ENCODE results near the gene ANGPTL2. TPM values are rescaled to one million over a fixed set of nuclear protein-coding genes. Genes with fewer than 3 reads are reported as not detected.

ANGPTL2 gene
- total RNA-seq, 1 experiment from 2014 or later, result 5.1 TPM

- Histone ChIP-seq H2AK5ac (ENCODE audit: insufficient read length, low read length) (no peak overlapping the region), H4K5ac (ENCODE audit: insufficient read length, low read depth, low read length) (no peak overlapping the region), H3K27ac (ENCODE audit: insufficient read length, low read depth, low read length) (no peak overlapping the region), H3K4me1 (ENCODE audit: insufficient read depth, low read length) (peaks cover 19% of the 10 kb centered on the region), H2AFZ (ENCODE audit: low read length) (no peak overlapping the region), H3K9ac (ENCODE audit: extremely low read depth, insufficient read length, low read length) (no peak overlapping the region), H3K23me2 (ENCODE audit: insufficient read length, low read depth, low read length, poor library complexity, severe bottlenecking) (no peaks in the 10 kb centered on the region), H3K4me2 (ENCODE audit: insufficient read depth, insufficient read length, low read length) (no peak overlapping the region), H3K23ac (ENCODE audit: insufficient read length, low read depth, low read length) (no peak overlapping the region), H2BK5ac (ENCODE audit: insufficient read length, low read length) (no peak overlapping the region), H3K14ac (ENCODE audit: insufficient read depth, low read length) (no peak overlapping the region), H3K79me2 (ENCODE audit: insufficient read depth, low read length) (no peaks in the 10 kb centered on the region), H2BK20ac (ENCODE audit: low read depth, low read length, poor library complexity, severe bottlenecking) (no peak overlapping the region), H3K27me3 (ENCODE audit: insufficient read depth, low read length) (no peaks in the 10 kb centered on the region), H2BK12ac (ENCODE audit: insufficient read length, low read depth, low read length) (no peak overlapping the region), H3K79me1 (ENCODE audit: insufficient read depth, low read depth, low read length, poor library complexity, severe bottlenecking) (no peaks in the 10 kb centered on the region), H3K9me3 (ENCODE audit: control insufficient read depth, low read depth, low read length) (no peaks in the 10 kb centered on the region), H4K20me1 (ENCODE audit: control insufficient read depth, insufficient read depth, insufficient read length) (no peaks in the 10 kb centered on the region), H3K56ac (ENCODE audit: insufficient read length, low read depth, low read length) (no peak overlapping the region), H3K4ac (ENCODE audit: low read depth, low read length) (no peak overlapping the region), H2BK15ac (ENCODE audit: low read depth, low read length) (no peak overlapping the region), H4K91ac (ENCODE audit: insufficient read length, low read depth, low read length) (no peak overlapping the region), H2BK120ac (ENCODE audit: low read depth, low read length, poor library complexity, severe bottlenecking) (no peak overlapping the region), H3T11ph (ENCODE audit: low read length) (no peak overlapping the region), H4K8ac (replicated peaks; ENCODE audit: insufficient read length, low read depth, low read length) (no peak overlapping the region), H3K18ac (ENCODE audit: insufficient read length, low read depth, low read length) (no peak overlapping the region)
- peaks cover 2 to 7% (median 7%) of the 10 kb centered on the region in 3 experiments; a peak in 6 of 7 replicates for H3K36me3 Mint-ChIP-seq (ENCODE audit: insufficient read depth in 1 of 3, low read depth in 3 of 3)
- no peak overlapping the region for H3K4me3 Mint-ChIP-seq
- H3K4me1 Mint-ChIP-seq, result peaks cover 44 to 46% of the 10 kb centered on the region in 2 experiments
- no peaks in the 10 kb centered on the region; a peak in 1 of 5 replicates for H3K9me3 Mint-ChIP-seq
- no peak overlapping the region for H3K27ac Mint-ChIP-seq
- no CpG with 5 or more reads among the region's 2 CpGs for WGBS (ENCODE audit: extremely low coverage, insufficient read length, low lambda C conversion rate)
- no peak for DNase-seq
- no peak for TF ChIP-seq CTCF (conservative IDR thresholded peaks at IDR 0.05)
- H3K27me3 Mint-ChIP-seq (ENCODE audit: low read depth), result peaks cover 3% of the 10 kb centered on the region; the same call in 1 of the 2 replicates
These were observed 44.8 kb downstream of the ANGPTL2 start for GRCh38 chr9:127077644-127077946.
